ENCODE results near the gene WAPL.

GRCh38 chr10:86391986-86392722 is 129.4 kb downstream of the WAPL start:
- no peak for TF ChIP-seq POLR2AphosphoS5 (IDR thresholded peaks at IDR 0.05)
- TF ChIP-seq POLR2A (IDR thresholded peaks at IDR 0.05): no peak

Measured in breast epithelium (tissue), 3 donors.